ENCODE data around the gene HECTD2. TPM values are rescaled to one million over a fixed set of nuclear protein-coding genes. Genes with fewer than 3 reads are reported as not detected.

Gene HECTD2
- total RNA-seq, 2 experiments from 2014 or later = 2.7 to 3.8 TPM

GRCh38 chr10:91422915-91423314 is 12.8 kb downstream of the HECTD2 start:
- Mint-ChIP-seq H3K9me3 (no peaks in the 10 kb centered on the region), H3K4me3 (no peak overlapping the region), H3K4me1 (ENCODE audit: low read depth) (peaks cover 12% of the 10 kb centered on the region), H3K36me3 (ENCODE audit: low read depth) (no peaks in the 10 kb centered on the region), H3K27me3 (no peaks in the 10 kb centered on the region), H3K27ac (no peak overlapping the region)
- POLR2A ChIA-PET = interaction anchor here (0.6 to 0.7 kb wide), 2 partner anchors 82 to 1277 kb away, joined by 3 read pairs; no protein-coding TSS in a partner anchor
- no peak for TF ChIP-seq CTCF (IDR thresholded peaks at IDR 0.05)
- CTCF ChIA-PET = interaction anchor here (1.0 to 1.5 kb wide), 2 partner anchors 9 to 124 kb away, joined by 4 read pairs; no protein-coding TSS in a partner anchor
- intact Hi-C loops (cut with micrococcal nuclease) = no loop called here
- ATAC-seq = no peak
- no peak for DNase-seq

GRCh38 chr10:91424016-91424415 is 13.9 kb downstream of the HECTD2 start:
- Mint-ChIP-seq H3K9me3 (no peaks in the 10 kb centered on the region), H3K36me3 (ENCODE audit: low read depth) (no peaks in the 10 kb centered on the region), H3K27me3 (no peaks in the 10 kb centered on the region), H3K27ac (no peak overlapping the region), H3K4me3 (no peak overlapping the region), H3K4me1 (ENCODE audit: low read depth) (peaks cover 12% of the 10 kb centered on the region)
- POLR2A ChIA-PET = no interaction called here
- no peak for TF ChIP-seq CTCF (IDR thresholded peaks at IDR 0.05)
- DNase-seq (peak; percentile 20), ATAC-seq (peak; percentile 66)
- intact Hi-C loops (cut with micrococcal nuclease) = no loop called here
- CTCF ChIA-PET = interaction anchor here (1.5 kb wide), 1 partner anchor 10 kb away, joined by 4 read pairs; no protein-coding TSS in a partner anchor

GRCh38 chr10:91432175-91432574 is 22.0 kb downstream of the HECTD2 start:
- no peak for TF ChIP-seq CTCF (IDR thresholded peaks at IDR 0.05)
- Mint-ChIP-seq H3K9me3 (no peaks in the 10 kb centered on the region), H3K4me1 (ENCODE audit: low read depth) (peaks cover 7% of the 10 kb centered on the region), H3K4me3 (no peak overlapping the region), H3K36me3 (ENCODE audit: low read depth) (no peaks in the 10 kb centered on the region), H3K27me3 (no peaks in the 10 kb centered on the region), H3K27ac (no peak overlapping the region)
- ChIA-PET CTCF (no interaction called here), POLR2A (interaction anchor here (0.9 kb wide), 1 partner anchor 21 kb away, joined by 5 read pairs; no protein-coding TSS in a partner anchor)
- ATAC-seq (no peak), DNase-seq (no peak)
- intact Hi-C loops (cut with micrococcal nuclease) = no loop called here

- POLR2A ChIA-PET = no interaction called here
These were observed 23.5 kb downstream of the HECTD2 start for GRCh38 chr10:91433620-91434019.

More at GRCh38 chr10:91433620-91434019, 23.5 kb downstream of the HECTD2 start:
- CTCF ChIA-PET = interaction anchor here (1.0 kb wide), 1 partner anchor 199 kb away, joined by 4 read pairs; the partner anchor contains the start of gene PPP1R3C
- Mint-ChIP-seq H3K36me3 (ENCODE audit: low read depth) (peaks cover 5% of the 10 kb centered on the region), H3K4me3 (no peak overlapping the region), H3K27me3 (no peaks in the 10 kb centered on the region), H3K4me1 (ENCODE audit: low read depth) (peaks cover 7% of the 10 kb centered on the region), H3K27ac (no peak overlapping the region), H3K9me3 (peaks cover 5% of the 10 kb centered on the region)
- no peak for ATAC-seq
- intact Hi-C loops (cut with micrococcal nuclease) = no loop called here
- no peak for DNase-seq
- no peak for TF ChIP-seq CTCF (IDR thresholded peaks at IDR 0.05)
